Measurements from ENCODE around the gene ENOPH1.

The ENOPH1 gene

DNA sequence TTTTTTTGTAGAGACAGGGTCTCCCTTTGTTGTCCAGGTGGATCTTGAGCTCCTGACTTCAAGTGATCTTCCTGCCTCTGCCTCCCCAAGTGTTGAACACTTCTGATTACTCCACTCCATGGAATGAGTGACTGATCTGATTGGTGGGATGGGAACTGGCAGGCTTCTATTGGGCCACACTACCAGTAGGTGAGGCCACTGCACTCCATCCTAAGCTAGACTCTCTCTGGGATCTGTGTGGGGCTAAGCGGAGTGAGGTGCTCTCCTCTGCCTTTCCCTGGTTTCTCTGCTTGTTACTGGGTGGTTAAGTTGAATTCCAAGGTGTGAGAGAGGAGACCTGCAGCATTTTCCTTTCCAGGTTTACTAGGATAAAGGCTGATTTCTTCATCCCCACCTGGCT is 58.7 kb downstream of the ENOPH1 start:
- no peak for TF ChIP-seq ZFX (IDR thresholded peaks at IDR 0.05)
- TF ChIP-seq, protein P1, sequence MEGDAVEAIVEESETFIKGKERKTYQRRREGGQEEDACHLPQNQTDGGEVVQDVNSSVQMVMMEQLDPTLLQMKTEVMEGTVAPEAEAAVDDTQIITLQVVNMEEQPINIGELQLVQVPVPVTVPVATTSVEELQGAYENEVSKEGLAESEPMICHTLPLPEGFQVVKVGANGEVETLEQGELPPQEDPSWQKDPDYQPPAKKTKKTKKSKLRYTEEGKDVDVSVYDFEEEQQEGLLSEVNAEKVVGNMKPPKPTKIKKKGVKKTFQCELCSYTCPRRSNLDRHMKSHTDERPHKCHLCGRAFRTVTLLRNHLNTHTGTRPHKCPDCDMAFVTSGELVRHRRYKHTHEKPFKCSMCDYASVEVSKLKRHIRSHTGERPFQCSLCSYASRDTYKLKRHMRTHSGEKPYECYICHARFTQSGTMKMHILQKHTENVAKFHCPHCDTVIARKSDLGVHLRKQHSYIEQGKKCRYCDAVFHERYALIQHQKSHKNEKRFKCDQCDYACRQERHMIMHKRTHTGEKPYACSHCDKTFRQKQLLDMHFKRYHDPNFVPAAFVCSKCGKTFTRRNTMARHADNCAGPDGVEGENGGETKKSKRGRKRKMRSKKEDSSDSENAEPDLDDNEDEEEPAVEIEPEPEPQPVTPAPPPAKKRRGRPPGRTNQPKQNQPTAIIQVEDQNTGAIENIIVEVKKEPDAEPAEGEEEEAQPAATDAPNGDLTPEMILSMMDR (conservative IDR thresholded peaks at IDR 0.05), result no peak
- no peak overlapping the region for H3K27ac ChIP-seq

DNA sequence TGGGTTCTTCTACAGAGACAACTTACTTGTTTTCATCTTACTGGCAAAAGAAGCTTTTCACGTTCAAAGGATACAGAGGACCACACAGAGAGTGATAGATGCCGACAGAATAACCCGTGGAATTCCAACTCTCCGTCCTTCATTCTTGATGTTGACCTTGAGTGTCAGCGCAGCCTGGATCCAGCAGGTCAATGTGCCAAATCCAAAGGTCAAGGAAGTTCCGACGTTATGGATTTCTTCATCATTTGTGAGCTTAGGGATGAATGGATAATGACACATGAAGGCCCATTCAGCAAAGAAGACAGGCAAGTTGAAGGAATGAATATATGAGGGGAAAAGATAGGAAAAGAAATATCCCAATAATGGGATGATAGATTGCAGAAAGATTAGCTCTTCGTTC is 59.6 kb downstream of the ENOPH1 start:
- no peak overlapping the region for H3K27ac ChIP-seq
- no peak for TF ChIP-seq ZFX (IDR thresholded peaks at IDR 0.05)
- TF ChIP-seq, protein P1 (conservative IDR thresholded peaks at IDR 0.05), result no peak

DNA sequence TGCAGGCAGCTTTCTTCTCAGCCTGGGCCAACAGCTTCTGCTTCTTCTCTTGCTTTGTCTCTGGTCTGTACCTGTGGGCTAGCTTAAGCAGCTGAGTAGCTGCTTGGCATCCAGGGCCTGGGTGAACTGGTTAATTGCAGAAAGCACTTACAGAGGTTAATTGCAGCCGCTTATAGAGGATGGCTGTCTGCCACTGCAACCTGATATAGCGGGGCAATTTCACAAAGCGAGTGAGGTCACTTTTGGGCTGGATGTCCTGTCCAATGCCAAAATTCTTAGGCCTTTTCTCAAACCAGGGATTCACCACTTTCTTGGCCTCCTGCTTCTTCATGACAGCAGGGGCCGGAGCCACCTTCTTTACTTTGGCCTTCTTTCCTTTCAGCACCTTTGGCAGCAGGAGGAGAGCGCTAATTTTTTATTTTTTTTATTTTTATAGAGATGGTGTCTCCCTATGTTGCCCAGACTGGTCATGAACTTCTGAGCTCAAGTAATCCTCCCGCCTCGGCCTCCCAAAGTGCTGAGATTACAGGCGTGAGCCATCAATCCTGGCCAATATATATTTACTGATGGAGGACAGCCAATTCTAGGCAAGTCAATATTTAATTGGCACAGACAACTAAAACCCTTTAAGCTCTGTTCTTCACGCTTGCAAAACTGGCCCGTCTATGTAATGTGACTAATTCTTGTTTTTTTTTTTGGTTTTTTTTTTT is 61.0 kb downstream of the ENOPH1 start:
- TF ChIP-seq, protein P1 (conservative IDR thresholded peaks at IDR 0.05), result no peak
- no peak for TF ChIP-seq ZFX (IDR thresholded peaks at IDR 0.05)
- peak overlapping the region; percentile 57 for H3K27ac ChIP-seq

DNA sequence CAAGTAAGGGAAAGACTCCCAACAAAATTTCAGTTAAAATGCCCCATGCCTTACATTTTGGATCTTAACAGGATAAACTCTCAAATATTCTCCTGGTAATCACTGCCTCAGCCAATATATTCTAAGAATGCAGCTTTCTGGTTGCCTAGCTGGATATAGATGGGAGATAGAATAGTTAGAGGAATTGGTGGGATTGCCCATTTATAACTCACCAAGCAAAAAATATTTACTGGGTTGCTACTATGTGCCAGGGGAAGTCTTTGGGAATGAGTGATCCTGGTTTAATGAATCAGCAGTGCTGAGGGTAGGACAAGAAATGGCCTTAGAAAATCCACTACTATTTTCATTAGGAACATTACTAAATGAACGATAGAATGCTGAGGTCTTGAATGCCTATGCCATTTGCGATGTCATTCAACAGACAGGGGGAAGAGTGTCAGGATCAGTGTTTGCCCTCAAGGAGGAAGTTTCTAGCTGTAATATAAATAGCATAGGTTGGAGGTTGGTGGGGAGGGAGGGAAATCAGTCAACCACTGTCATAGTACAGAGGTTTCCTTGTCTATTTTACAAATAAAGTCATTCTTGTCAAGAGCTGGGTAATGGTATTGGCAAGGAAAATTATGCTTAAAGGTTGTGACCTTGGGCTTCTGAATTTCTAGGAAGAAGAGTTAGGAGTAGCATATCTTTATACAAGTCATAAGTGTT is 63.5 kb downstream of the ENOPH1 start:
- TF ChIP-seq ZFX (IDR thresholded peaks at IDR 0.05), result no peak
- TF ChIP-seq, protein P1 (conservative IDR thresholded peaks at IDR 0.05), result no peak
- no peak overlapping the region for H3K27ac ChIP-seq

DNA sequence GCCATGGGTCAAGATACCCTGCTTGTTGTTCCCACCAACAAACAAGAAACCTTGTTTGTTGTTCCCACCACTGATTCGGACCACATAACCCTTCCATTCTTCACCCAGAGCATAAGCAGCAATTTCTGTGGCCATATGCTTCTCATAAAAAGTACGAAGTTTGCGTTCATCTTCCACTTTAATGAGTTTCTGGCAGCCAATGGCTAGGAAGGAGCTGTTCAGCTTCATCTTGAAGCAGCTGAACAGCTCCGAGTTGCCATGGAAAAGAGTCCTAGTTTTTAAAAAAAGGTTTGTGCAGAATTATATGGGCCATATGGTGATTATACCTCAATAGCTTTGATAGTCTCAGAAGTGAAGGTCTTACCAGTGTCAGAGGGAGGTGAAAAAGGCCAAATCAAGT is 65.3 kb downstream of the ENOPH1 start:
- H3K27ac ChIP-seq, result no peak overlapping the region
- TF ChIP-seq, protein P1 (conservative IDR thresholded peaks at IDR 0.05), result no peak
- no peak for TF ChIP-seq ZFX (IDR thresholded peaks at IDR 0.05)

DNA sequence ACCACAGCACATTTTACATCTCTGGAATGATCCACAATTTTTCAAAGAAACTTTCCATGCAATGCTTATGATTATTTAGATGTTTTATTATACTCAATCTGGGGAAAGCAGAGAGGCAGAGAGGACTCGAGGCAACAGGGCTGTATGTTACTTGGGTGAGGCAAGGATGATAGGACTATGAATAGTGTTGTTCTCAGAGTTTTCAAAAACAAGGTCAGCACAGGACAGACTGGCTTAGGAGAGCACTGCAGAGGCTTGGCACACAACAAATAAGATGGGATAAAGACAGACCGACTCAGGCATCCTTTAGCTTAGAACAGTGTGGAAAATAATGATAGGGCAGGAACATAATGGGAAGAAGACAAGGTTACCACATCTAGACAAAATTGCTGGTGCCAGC is 66.0 kb downstream of the ENOPH1 start:
- H3K27ac ChIP-seq, result no peak overlapping the region
- TF ChIP-seq ZFX (IDR thresholded peaks at IDR 0.05), result no peak
- TF ChIP-seq, protein P1 (conservative IDR thresholded peaks at IDR 0.05), result no peak

DNA sequence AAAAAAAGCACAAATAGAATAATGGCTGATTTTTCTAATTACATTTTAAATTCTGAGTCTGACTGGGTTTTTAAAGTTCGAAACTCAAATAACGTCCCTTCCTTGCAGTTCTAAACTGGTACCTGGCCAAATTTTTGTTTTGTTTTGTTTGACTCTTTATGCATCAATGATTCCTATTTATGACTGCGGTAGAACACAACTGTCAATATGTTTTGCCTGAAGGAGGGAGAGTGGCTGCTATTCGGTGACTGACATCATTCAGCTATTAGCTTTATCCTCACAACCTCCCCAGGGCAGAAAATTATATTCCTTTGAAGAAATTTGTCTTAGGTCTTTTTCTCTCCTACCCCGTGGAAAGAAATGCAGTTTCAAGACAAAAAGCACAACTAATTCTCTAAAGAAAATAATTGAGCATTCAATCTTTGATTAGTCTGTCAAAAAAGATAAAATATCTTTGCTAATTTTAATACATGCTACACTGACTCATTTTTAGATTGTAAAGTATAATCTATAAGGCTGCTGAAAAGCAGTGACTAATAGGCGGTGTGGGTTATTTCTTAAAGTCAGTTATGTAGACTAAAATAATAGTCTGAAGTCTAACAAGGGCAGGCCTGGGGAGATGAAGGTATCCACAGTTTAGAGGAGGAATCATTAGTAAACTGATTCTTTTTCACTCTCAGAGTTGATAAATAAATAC is 69.5 kb downstream of the ENOPH1 start:
- no peak for TF ChIP-seq ZFX (IDR thresholded peaks at IDR 0.05)
- TF ChIP-seq, protein P1 (conservative IDR thresholded peaks at IDR 0.05), result no peak

More for the DNA sequence above, 69.5 kb downstream of the ENOPH1 start:
- H3K27ac ChIP-seq, result no peak overlapping the region

All from C4-2B (cell line).